HEK293 (cell line): Measurements from ENCODE around the gene CTSZ.

ENCODE experiments used
- CTCF ChIA-PET: fragments of 350-600 bp; formaldehyde crosslinking; extraction: SDS; loops from one replicate; lab custom pipeline; 2021; ENCODE audit warnings: antibody characterized with exemption; lab: Yijun Ruan, JAX
- POLR2A ChIA-PET: fragments of 300-600 bp; formaldehyde crosslinking; extraction: SDS; loops from one replicate; lab custom pipeline; 2020; ENCODE audit warnings: antibody characterized with exemption, inconsistent platforms; lab: Yijun Ruan, JAX
- H3K27ac ChIP-seq: fragments of 200-500 bp; sonication (Bioruptor generic); 2 replicates; pipeline ENCODE4 v1.5.1; 2014; ENCODE audit warnings: low read depth, low read length, control low read depth, inconsistent platforms; ENCODE audit errors: extremely low read depth
- H3K36me3 ChIP-seq, 2 experiments: fragments of 200-500 bp in 1 of 2; sonication (Bioruptor generic) in 1 of 2; 1 replicate in 1 of 2; 2 replicates in 1 of 2; pipeline ENCODE4 v1.5.1; 2014 to 2017; ENCODE audit warnings: inconsistent platforms in 2 of 2, low read length in 2 of 2; ENCODE audit not compliant: control insufficient read depth in 2 of 2, insufficient read depth in 1 of 2
- H3K4me1 ChIP-seq: fragments of 200-500 bp; sonication (Bioruptor generic); 2 replicates; pipeline ENCODE4 v1.5.1; 2014; ENCODE audit warnings: mild to moderate bottlenecking, low read length, inconsistent platforms; ENCODE audit not compliant: control insufficient read depth, insufficient read depth
- H3K4me3 ChIP-seq: 2 replicates; pipeline ENCODE4 v1.5.1; 2011; ENCODE audit warnings: low read depth, mild to moderate bottlenecking, control low read depth, low read length, moderate library complexity
- H3K9me3 ChIP-seq: fragments of 200-500 bp; sonication (Bioruptor generic); 2 replicates; pipeline ENCODE4 v1.5.1; 2014; ENCODE audit warnings: low read depth, low read length, inconsistent platforms; ENCODE audit not compliant: control insufficient read depth, insufficient read depth
- HOXA7 ChIP-seq: sonication (generic); formaldehyde crosslinking; IDR thresholded peaks from 2 replicates; pipeline ENCODE4 v1.8.1; 2022; ENCODE audit warnings: missing genetic modification reagents, borderline replicate concordance
- HOXC10 ChIP-seq: sonication (generic); formaldehyde crosslinking; IDR thresholded peaks from 2 replicates; pipeline ENCODE4 v1.8.1; 2023; ENCODE audit warnings: mild to moderate bottlenecking, missing genetic modification reagents
- SCRT1 ChIP-seq: fragments of 450-650 bp; formaldehyde crosslinking; IDR thresholded peaks from 2 replicates; pipeline ENCODE4 v1.5.1; 2016; ENCODE audit warnings: missing biosample characterization, missing genetic modification characterization, borderline replicate concordance
- SCRT2 ChIP-seq: fragments of 450-650 bp; formaldehyde crosslinking; IDR thresholded peaks from 2 replicates; pipeline ENCODE4 v1.5.1; 2016; ENCODE audit warnings: missing biosample characterization, missing genetic modification characterization
- SETDB1 ChIP-seq: IDR thresholded peaks from one replicate; pipeline ENCODE4 v1.6.1; 2017; ENCODE audit warnings: mild to moderate bottlenecking, low read length, moderate library complexity, mixed read lengths; ENCODE audit not compliant: insufficient read length
- ZFP41 ChIP-seq: fragments of 450-650 bp; formaldehyde crosslinking; IDR thresholded peaks from 2 replicates; pipeline ENCODE4 v1.5.1; 2016; ENCODE audit warnings: missing biosample characterization, missing genetic modification characterization, borderline replicate concordance
- ZNF350 ChIP-seq: fragments of 450-650 bp; formaldehyde crosslinking; IDR thresholded peaks from 2 replicates; pipeline ENCODE4 v1.5.0; 2017; ENCODE audit warnings: missing biosample characterization, mild to moderate bottlenecking, missing genetic modification characterization
- ZNF366 ChIP-seq: fragments of 450-650 bp; formaldehyde crosslinking; conservative IDR thresholded peaks from 2 replicates; pipeline ENCODE4 v1.5.1; 2016; ENCODE audit warnings: missing biosample characterization, missing genetic modification characterization
- ZNF501 ChIP-seq: fragments of 450-650 bp; formaldehyde crosslinking; IDR thresholded peaks from 2 replicates; pipeline ENCODE4 v1.5.1; 2016; ENCODE audit warnings: missing biosample characterization, missing genetic modification characterization
- ZNF561 ChIP-seq: fragments of 450-650 bp; IDR thresholded peaks from 2 replicates; pipeline ENCODE4 v1.5.1; 2018; ENCODE audit warnings: missing biosample characterization, missing genetic modification characterization, borderline replicate concordance
- ZNF621 ChIP-seq: fragments of 450-650 bp; formaldehyde crosslinking; IDR thresholded peaks from 2 replicates; pipeline ENCODE4 v1.5.1; 2017; ENCODE audit warnings: missing biosample characterization, missing genetic modification characterization
- ZNF747 ChIP-seq: fragments of 450-650 bp; formaldehyde crosslinking; IDR thresholded peaks from 2 replicates; pipeline ENCODE4 v1.5.1; 2016; ENCODE audit warnings: missing biosample characterization, missing genetic modification characterization
- ZXDB ChIP-seq: fragments of 450-650 bp; formaldehyde crosslinking; IDR thresholded peaks from 2 replicates; pipeline ENCODE4 v1.5.1; 2016; ENCODE audit warnings: missing biosample characterization, missing genetic modification characterization
- TF ChIP-seq, protein P1 (sequence below): fragments of 450-650 bp; formaldehyde crosslinking; IDR thresholded peaks from 2 replicates; pipeline ENCODE4 v1.5.1; 2016; ENCODE audit warnings: missing biosample characterization, missing genetic modification characterization
- TF ChIP-seq, protein P2 (sequence below): fragments of 450-650 bp; formaldehyde crosslinking; IDR thresholded peaks from 2 replicates; pipeline ENCODE4 v1.5.1; 2016; ENCODE audit warnings: missing biosample characterization, missing genetic modification characterization
- TF ChIP-seq, protein P3 (sequence below): fragments of 450-650 bp; IDR thresholded peaks from 2 replicates; pipeline ENCODE4 v1.5.1; 2018; ENCODE audit warnings: missing biosample characterization, mild to moderate bottlenecking, missing genetic modification characterization

Gene CTSZ

DNA sequence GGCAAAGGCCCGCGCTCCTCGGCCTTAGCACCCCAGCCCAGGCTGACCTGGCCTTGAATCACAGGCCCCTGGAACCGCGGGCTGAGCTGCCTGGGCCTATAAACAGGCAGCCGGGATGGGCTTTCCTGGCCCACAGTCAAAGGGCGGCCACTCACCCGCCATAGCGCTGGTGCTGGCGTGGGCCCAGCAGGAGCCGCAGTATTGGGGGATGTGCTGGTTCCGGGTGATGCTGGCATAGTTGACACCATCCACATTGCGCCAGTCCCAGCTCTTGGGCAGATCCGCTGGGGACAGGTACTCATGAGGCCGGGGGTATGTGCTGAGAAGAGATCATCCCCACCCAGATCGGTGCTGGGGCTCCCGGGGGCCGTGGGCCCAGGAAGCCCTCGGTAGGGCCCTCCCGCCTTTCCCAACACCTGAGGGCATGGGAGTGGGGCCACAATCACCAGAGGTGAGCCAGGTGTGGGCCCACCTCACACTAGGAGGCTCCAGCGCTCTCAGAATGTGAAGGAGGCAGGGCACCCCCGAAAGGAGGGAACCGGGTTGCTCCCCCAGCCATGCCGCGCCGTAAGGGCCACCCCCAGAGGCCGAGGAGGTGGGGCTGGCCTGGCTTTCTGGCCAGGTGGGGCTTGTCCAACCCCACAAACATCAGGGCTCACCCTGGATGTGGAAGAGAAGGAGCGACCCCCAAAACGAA, 739 bp downstream of the CTSZ start (continued):
- TF ChIP-seq ZNF621 (no peak), SCRT1 (no peak), HOXA7 (CRISPR knock-in tag) (no peak), ZNF350 (tag by site-specific recombination) (no peak), ZXDB (tag by site-specific recombination) (peak; percentile 37; the same call in 1 of the 2 replicates), ZNF561 (tag by site-specific recombination) (no peak), HOXC10 (CRISPR knock-in tag) (no peak)
- TF ChIP-seq, protein P1, sequence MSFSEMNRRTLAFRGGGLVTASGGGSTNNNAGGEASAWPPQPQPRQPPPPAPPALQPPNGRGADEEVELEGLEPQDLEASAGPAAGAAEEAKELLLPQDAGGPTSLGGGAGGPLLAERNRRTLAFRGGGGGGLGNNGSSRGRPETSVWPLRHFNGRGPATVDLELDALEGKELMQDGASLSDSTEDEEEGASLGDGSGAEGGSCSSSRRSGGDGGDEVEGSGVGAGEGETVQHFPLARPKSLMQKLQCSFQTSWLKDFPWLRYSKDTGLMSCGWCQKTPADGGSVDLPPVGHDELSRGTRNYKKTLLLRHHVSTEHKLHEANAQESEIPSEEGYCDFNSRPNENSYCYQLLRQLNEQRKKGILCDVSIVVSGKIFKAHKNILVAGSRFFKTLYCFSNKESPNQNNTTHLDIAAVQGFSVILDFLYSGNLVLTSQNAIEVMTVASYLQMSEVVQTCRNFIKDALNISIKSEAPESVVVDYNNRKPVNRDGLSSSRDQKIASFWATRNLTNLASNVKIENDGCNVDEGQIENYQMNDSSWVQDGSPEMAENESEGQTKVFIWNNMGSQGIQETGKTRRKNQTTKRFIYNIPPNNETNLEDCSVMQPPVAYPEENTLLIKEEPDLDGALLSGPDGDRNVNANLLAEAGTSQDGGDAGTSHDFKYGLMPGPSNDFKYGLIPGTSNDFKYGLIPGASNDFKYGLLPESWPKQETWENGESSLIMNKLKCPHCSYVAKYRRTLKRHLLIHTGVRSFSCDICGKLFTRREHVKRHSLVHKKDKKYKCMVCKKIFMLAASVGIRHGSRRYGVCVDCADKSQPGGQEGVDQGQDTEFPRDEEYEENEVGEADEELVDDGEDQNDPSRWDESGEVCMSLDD (tag by site-specific recombination) = 0 out of 2 replicates have a peak, but pooled peaks have one; percentile 25
- TF ChIP-seq, protein P2, sequence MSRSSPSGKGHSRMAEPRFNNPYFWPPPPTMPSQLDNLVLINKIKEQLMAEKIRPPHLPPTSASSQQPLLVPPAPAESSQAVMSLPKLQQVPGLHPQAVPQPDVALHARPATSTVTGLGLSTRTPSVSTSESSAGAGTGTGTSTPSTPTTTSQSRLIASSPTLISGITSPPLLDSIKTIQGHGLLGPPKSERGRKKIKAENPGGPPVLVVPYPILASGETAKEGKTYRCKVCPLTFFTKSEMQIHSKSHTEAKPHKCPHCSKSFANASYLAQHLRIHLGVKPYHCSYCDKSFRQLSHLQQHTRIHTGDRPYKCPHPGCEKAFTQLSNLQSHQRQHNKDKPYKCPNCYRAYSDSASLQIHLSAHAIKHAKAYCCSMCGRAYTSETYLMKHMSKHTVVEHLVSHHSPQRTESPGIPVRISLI = no peak
- TF ChIP-seq, protein P3, sequence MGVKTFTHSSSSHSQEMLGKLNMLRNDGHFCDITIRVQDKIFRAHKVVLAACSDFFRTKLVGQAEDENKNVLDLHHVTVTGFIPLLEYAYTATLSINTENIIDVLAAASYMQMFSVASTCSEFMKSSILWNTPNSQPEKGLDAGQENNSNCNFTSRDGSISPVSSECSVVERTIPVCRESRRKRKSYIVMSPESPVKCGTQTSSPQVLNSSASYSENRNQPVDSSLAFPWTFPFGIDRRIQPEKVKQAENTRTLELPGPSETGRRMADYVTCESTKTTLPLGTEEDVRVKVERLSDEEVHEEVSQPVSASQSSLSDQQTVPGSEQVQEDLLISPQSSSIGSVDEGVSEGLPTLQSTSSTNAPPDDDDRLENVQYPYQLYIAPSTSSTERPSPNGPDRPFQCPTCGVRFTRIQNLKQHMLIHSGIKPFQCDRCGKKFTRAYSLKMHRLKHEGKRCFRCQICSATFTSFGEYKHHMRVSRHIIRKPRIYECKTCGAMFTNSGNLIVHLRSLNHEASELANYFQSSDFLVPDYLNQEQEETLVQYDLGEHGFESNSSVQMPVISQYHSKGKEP (tag by site-specific recombination) = no peak

DNA sequence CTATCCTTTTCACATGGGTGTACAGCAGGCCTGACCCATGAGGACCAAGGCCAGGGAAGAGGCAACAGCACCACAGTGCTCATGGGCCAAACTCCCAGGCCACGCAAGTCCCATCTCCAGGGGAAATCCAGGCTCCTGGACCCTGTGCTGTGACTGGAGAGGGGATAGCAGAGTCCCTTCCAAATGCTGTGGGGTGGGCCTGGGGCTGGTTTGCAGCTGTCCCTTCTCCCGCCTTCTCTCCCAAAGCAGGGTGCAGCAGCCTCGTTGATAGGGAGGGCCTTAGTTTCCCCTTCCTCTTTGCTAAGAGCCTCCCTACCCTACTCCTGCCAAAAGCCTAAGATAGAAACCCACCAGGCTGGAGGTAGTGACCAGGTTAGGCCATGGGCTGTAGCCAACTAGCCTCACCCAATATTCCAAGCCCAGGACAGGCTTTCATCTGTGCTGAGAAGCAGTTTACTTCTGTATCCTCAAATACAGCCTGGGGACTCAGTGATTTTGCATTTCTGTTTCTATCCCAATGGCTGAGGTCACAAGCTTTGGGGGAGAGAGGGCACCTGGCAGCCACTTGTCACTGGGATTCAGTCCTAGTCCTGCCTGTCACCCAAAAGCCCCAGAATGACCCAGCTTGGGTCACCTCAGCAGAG, 1.4 kb downstream of the CTSZ start:
- no peaks in the 10 kb centered on the region for H3K9me3 ChIP-seq
- peak overlapping the region; percentile 59 for H3K4me3 ChIP-seq
- CTCF ChIA-PET = interaction anchor here (0.7 kb wide), 1 partner anchor 26 kb away, joined by 3 read pairs; the partner anchor contains the start of gene ATP5F1E
- TF ChIP-seq SETDB1 = no peak
- TF ChIP-seq ZNF747 (tag by site-specific recombination) = no peak
- TF ChIP-seq, all 188 proteins: peak for 0
- POLR2A ChIA-PET = no interaction called here
- Histone ChIP-seq H3K27ac (no peak overlapping the region; the same call in 1 of the 2 replicates), H3K4me1 (peaks cover 5% of the 10 kb centered on the region; the same call in 1 of the 2 replicates), H3K36me3 (peaks cover 0 to 16% of the 10 kb centered on the region in 2 experiments; a peak in 1 of 3 replicates)

DNA sequence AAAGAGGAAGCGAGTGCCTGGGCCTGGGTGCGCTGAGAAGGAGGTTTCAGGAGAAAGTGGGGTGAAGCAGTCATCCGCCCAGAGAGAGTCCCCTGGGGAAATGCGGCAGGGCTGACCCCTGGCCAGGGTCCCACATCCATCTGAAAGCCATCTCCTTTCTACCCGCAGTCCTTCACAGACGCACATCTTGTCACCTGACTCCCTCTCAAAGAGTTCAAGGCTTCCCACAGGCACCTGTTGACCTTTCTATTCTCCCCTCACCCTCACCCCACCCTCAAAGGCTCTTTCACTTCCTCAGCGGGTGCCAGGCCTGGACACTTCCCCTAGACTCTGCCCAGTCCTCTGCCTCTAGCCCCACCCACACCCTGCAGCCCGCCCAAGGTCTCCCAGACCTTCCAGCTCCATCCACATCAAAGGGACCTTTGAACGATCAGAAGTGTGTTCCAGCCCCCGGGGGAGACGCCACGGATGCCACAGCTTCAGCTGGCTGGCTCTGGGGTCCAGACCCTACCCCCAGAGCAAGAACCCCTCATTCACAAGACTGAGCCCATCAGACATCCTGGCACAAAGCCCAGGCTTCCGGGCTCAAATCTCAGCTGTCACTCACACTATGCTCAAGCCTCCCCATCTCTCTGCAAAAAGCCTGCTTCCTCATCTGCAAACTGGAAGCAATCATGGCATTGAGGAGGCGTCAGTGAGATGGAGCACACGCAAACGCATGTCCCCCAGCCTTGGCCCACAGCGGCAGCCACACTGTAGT, 2.1 kb downstream of the CTSZ start:
- Histone ChIP-seq H3K9me3 (no peaks in the 10 kb centered on the region), H3K27ac (no peak overlapping the region), H3K4me1 (peaks cover 5% of the 10 kb centered on the region; the same call in 1 of the 2 replicates), H3K36me3 (peaks cover 0 to 16% of the 10 kb centered on the region in 2 experiments; a peak in 1 of 3 replicates), H3K4me3 (no peak overlapping the region)
- no peak for TF ChIP-seq ZNF366
- 0 out of 2 replicates have a peak, but pooled peaks have one; percentile 23 for TF ChIP-seq SCRT1
- no peak for TF ChIP-seq ZFP41 (tag by site-specific recombination)
- no peak for TF ChIP-seq ZNF501 (tag by site-specific recombination)
- peak; percentile 93 for TF ChIP-seq SCRT2 (tag by site-specific recombination)
- ChIA-PET CTCF (no interaction called here), POLR2A (no interaction called here)
